ENCODE measurements around the gene PWWP2B.

PWWP2B gene

DNA sequence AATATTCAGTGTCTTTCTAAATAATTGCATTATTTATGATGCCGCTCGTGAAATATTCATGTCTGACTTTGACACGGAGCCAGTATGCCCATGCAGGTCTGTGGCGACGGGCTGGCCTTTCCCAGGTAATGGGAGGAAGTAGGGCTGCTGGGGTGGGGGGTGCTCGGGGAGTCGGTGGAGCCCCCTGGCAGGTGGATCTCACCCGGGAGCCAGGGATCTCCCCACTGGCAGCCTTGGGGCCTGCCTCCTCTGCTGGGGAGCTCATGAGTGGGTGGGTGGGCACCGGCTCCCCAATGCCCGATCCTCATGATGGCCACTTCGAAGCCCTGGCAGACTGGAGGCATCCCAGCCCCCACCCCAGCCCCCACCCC is 52.8 kb downstream of the PWWP2B start:
- DNase-seq, result no peak

- no peak for DNase-seq
Measured at GRCh38 chr10:132450466-132450824, 53.4 kb downstream of the PWWP2B start.

- no peak for DNase-seq
Measured at GRCh38 chr10:132450825-132451505, 54.0 kb downstream of the PWWP2B start.

- DNase-seq, result no peak
Measured at GRCh38 chr10:132451506-132452215, 54.7 kb downstream of the PWWP2B start.

DNA sequence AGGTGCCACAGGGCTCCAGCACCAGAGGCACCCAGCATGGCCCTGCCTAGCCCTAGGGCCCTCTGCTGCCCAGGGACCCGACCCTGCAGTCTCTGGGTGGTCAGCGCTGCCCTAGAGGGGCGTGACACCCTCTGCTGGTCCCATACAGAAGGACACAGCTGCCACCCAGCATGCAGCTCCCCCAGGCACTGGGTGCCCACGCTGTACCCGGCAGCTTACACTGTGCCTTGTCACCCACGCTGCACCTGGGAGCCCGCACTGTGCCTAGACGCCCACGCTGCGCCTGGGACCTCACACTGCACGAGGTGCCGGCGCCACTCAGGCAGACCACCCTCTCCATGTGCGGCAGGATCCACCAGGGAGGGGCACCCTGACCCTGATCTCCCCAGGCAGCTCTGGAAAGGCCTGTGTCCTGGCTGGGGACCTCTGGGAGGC is 55.2 kb downstream of the PWWP2B start:
- peak; percentile 49 for DNase-seq

- peak; percentile 91 for DNase-seq
Measured at GRCh38 chr10:132452651-132453469, 55.9 kb downstream of the PWWP2B start.

DNA sequence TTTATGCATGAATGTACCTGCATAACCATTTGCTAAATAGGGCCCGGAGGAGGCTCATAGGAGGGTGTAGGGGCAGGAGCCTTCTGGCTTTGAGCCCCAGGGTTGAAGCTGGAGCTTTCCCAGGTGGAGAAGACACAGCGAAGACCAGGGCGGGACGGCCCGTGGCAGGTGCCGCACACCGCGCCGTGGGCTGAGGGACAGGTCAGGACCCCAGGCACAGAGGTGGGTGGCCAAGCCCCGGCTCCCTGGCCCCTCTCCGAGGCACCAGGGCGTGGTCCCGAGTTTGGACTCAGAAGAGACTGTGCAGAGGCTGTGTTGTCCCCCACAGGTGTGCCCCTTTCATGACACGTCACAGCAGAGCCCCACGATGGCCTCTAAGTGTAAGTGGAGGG is 56.5 kb downstream of the PWWP2B start:
- DNase-seq, result no peak

DNA sequence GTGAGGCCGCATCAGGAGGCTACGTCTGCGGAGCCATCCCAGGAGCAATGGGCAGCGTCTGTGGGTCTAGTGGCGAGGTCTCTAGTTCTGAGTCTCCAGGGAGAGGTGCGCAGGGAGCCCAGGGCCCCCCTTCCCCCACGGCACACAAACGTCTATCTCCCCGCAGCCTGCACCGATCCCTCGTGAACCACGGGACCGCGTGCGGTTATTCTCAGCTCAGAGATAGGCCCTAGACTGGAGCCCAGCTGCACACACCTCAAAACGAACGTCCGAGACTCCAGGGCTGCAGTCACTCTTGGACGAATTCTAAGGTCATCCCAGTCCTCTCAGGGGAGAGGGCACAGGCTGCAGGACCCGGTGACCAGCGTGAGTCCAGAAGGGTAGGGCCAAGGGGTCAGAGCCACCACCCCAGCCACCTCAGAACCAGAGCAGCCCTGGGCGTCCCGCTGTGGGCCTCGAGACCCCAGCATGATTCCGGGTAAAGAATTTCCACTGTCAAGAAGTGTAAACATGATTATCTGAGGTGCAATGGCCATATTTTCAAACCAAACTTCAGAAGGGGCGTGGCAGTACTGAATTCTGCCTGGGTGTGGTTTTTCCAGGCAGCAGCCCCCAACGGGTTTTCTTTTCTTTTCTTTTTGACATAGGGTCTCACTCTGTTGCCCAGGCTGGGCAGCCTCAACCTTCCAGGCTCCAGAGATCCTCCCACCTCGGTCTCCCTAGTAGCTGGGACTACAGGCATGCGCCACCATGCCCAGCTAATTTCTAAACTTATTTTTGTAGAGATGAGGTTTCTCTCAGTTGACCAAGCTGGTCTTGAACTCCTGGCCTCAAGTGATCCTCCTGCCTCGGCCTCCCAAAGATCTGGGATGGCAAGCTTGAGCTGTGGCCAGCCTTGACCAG is 57.5 kb downstream of the PWWP2B start:
- no peak for DNase-seq

- DNase-seq, result no peak
Measured at GRCh38 chr10:132455441-132455971, 58.5 kb downstream of the PWWP2B start.

DNA sequence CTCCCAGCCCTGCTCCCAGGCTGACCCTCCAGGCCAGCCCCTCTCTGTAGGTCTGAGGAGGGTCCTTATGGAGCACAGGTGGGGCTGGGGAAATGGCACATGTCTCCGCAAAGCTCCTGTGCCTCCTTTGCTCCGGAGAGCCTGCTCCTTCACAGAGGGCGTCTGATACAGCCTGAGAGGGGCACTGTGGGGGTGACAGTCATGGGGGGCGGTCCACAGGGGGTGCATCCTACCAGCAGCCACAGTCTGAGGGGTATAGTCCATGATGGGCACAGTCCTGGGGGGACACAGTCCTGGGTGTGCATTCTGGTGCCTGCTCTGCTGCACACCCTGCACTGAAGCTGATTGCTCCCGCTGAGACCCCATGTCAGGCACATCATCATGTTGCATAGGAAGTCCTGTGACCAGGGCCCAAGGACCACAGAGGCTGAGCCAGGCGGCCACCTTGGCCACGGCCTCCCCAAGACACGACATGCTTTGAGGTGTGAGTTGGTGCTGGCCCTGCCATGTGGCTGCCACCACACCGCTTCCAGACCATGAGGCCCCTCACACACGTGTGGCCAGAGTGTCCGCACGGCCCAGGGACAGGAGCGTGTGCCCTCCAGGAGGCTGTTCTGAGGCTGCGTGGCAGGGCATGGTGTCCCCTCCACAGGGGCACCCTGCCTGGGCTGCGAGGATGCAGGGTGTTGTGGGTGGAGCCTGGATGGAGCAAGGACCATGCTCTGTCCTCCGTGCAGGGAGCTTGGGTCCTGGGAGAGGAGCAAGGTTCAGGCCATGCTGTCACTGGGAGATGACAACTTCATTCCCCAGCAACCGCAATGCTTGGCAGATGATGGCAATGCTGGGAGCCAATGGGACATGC is 59.2 kb downstream of the PWWP2B start:
- no peak for DNase-seq

DNA sequence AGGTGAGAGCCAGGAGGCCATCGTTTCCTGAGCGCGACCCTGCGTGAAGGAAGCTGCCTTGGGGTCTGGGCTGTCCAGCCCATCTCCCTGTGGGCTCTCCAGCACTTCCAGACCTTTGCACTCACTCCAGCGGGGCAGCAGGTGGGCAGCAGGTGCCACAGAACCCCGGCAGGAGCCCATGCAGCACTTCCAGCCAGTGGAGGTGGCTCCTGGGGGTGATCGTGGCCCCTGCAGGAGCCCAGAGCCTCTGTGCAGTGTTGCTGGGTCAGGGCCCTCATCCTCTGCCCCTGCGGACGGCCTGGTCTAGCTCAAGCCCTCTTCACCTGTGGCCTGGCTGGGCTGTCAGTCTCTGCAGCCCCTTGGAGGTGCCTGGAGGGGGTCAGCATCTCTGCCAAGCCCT is 59.9 kb downstream of the PWWP2B start:
- no peak for DNase-seq

- no peak for DNase-seq
Measured at GRCh38 chr10:132457328-132458070, 60.5 kb downstream of the PWWP2B start.

DNA sequence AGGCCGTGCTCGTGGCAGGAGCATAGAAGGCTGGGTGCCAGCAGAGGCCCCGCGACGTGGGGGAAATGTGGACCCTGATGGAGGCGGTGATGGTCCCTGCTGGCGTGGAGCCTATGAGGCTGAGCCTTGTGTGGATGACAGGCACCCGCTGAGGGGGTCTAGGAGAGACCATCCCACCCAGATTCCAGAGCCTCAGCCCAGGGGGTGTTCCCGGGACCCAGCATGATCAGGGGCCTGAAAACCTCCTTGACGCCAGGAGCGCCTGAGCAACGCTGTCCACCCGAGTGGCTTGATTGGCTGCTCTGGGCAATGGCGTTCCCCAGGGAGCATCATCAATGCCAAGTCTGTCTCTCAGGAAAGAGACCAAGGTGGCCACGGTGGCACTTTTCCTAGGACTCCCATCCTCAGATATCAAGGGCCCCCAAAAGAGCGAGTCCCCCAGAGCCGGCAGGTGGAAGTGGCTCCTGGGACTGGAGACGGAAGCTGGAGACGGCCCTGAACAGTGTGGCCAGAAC is 61.1 kb downstream of the PWWP2B start:
- no peak for DNase-seq

- peak; percentile 74 for DNase-seq
Measured at GRCh38 chr10:132458586-132459300, 61.7 kb downstream of the PWWP2B start.

DNA sequence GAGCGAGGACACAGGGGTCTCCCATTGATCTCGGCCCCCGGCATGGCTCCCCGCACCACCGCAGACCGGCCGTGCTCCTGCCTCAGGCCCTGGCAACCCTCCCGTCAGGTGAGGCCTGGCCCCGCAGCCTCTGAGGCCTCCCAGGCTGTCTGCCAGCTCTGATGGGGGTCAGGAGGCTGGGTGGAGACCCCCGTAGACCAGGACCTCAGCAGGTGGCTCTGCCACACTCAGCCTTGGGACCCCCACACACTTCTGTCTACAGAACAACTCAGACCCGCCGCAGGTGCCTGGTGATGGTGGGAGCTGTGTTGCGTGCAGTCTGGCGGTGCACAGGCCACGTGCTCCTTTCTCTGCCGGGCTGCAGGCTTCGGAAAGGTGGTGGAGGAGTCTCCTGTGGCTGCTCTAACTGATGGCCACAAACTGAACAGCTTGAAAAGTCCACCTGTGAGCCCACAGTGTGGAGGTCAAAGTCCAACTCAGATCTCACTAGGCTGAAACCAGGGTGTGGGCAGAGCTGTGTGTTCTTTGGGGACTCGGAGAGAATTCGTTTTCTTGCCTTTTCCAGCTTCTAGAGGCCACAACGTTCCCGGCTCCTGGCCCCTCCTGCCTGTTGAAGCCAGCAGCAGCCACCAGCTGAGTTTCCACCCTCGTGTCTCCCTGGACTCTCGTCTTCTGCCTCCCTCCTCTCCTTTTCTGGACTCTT is 62.5 kb downstream of the PWWP2B start:
- DNase-seq, result no peak

GRCh38 chr10:132460071-132460470 is 63.1 kb downstream of the PWWP2B start:
- no peak for DNase-seq

- DNase-seq, result no peak
Measured at GRCh38 chr10:132460691-132461090, 63.7 kb downstream of the PWWP2B start.

DNA sequence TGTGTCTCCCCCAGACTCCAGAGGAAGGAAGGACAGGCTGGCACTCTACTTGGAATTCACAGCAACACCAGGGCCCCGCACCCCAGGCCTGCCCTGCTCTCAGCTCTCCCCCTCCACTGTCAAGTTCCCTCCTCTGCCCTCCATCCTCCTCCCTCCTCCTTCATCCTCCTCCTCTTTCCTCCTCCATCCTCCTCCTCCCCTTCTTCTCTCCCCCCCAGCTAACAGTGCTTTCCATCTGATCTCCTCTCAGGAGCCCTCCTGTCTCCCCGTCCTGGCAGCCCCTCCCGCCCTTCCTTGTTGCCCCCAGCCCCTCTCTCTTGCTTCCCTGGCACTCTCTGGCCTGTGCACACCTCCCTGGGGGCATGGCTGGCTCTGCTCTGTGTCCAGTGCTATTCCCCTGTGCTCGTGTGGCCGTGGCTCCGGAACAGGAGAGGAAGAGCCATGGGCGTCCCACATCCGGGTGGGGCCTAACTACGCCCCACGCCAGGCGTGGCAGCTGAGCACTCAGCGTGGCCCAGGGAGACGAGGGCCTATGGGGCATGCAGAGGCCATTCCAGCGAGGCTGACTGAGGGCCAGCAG is 64.2 kb downstream of the PWWP2B start:
- DNase-seq, result no peak

Measured in stimulated activated CD4-positive, alpha-beta T cell treated with anti-CD3 and anti-CD28 coated beads, Interleukin-4, amount 100 ng/mL, for 1 hour (primary cell).